ENCODE results near the gene LPCAT1.
"Not testable (repeated sequence)": the region's sequence is repeated elsewhere in the genome, so short reads cannot be mapped to it uniquely, and the experiment has no call there.

The LPCAT1 gene

GRCh38 chr5:1562599-1562998 lies 38.8 kb upstream of the LPCAT1 start:
- in situ Hi-C loops (cut with HindIII; ENCODE audit: low pct_unique_long_range_greater_than_20kb, low sequenced_read_pairs) = no loop called here
- no peak for TF ChIP-seq JUND (IDR thresholded peaks at IDR 0.05; ENCODE audit: low read depth)
- no peak for DNase-seq (ENCODE audit: low read depth in 1 of 2, low spot score in 1 of 2)

- in situ Hi-C loops (cut with HindIII; ENCODE audit: low pct_unique_long_range_greater_than_20kb, low sequenced_read_pairs) = no loop called here
- peak in 1 of 2 experiments; percentile 0 for DNase-seq (ENCODE audit: low read depth in 1 of 2, low spot score in 1 of 2)
- no peak for TF ChIP-seq JUND (IDR thresholded peaks at IDR 0.05; ENCODE audit: low read depth)
Observed at GRCh38 chr5:1561402-1561929, 37.7 kb upstream of the LPCAT1 start.

GRCh38 chr5:1560499-1560898 lies 36.7 kb upstream of the LPCAT1 start:
- DNase-seq (ENCODE audit: low read depth in 1 of 2, low spot score in 1 of 2); in situ Hi-C loops (cut with HindIII; ENCODE audit: low pct_unique_long_range_greater_than_20kb, low sequenced_read_pairs): not testable (repeated sequence)

GRCh38 chr5:1558944-1559343 lies 35.2 kb upstream of the LPCAT1 start:
- in situ Hi-C loops (cut with HindIII; ENCODE audit: low pct_unique_long_range_greater_than_20kb, low sequenced_read_pairs) = no loop called here
- TF ChIP-seq JUND (IDR thresholded peaks at IDR 0.05; ENCODE audit: low read depth) = no peak
- no peak for DNase-seq (ENCODE audit: low read depth in 1 of 2, low spot score in 1 of 2)

- peak in 1 of 2 experiments; percentile 48 for DNase-seq (ENCODE audit: low read depth in 1 of 2, low spot score in 1 of 2)
- no peak for TF ChIP-seq JUND (IDR thresholded peaks at IDR 0.05; ENCODE audit: low read depth)
- in situ Hi-C loops (cut with HindIII; ENCODE audit: low pct_unique_long_range_greater_than_20kb, low sequenced_read_pairs) = no loop called here
Observed at GRCh38 chr5:1557114-1557873, 33.5 kb upstream of the LPCAT1 start.

GRCh38 chr5:1555808-1556731 lies 32.3 kb upstream of the LPCAT1 start:
- no peak for DNase-seq (ENCODE audit: low read depth in 1 of 2, low spot score in 1 of 2)
- TF ChIP-seq JUND (IDR thresholded peaks at IDR 0.05; ENCODE audit: low read depth) = no peak
- in situ Hi-C loops (cut with HindIII; ENCODE audit: low pct_unique_long_range_greater_than_20kb, low sequenced_read_pairs) = no loop called here

GRCh38 chr5:1555011-1555807 lies 31.4 kb upstream of the LPCAT1 start:
- peak; percentile 86 to 97 for DNase-seq (ENCODE audit: low read depth in 1 of 2, low spot score in 1 of 2)
- in situ Hi-C loops (cut with HindIII; ENCODE audit: low pct_unique_long_range_greater_than_20kb, low sequenced_read_pairs) = no loop called here
- TF ChIP-seq JUND (IDR thresholded peaks at IDR 0.05; ENCODE audit: low read depth) = no peak

GRCh38 chr5:1554410-1554967 lies 30.7 kb upstream of the LPCAT1 start:
- DNase-seq (ENCODE audit: low read depth in 1 of 2, low spot score in 1 of 2) = no peak
- in situ Hi-C loops (cut with HindIII; ENCODE audit: low pct_unique_long_range_greater_than_20kb, low sequenced_read_pairs) = no loop called here
- TF ChIP-seq JUND (IDR thresholded peaks at IDR 0.05; ENCODE audit: low read depth) = no peak

GRCh38 chr5:1553539-1554409 lies 30.0 kb upstream of the LPCAT1 start:
- no peak for TF ChIP-seq JUND (IDR thresholded peaks at IDR 0.05; ENCODE audit: low read depth)
- in situ Hi-C loops (cut with HindIII; ENCODE audit: low pct_unique_long_range_greater_than_20kb, low sequenced_read_pairs) = no loop called here
- DNase-seq (ENCODE audit: low read depth in 1 of 2, low spot score in 1 of 2) = no peak

GRCh38 chr5:1552521-1553255 lies 28.9 kb upstream of the LPCAT1 start:
- no peak for DNase-seq (ENCODE audit: low read depth in 1 of 2, low spot score in 1 of 2)
- TF ChIP-seq JUND (IDR thresholded peaks at IDR 0.05; ENCODE audit: low read depth) = no peak
- in situ Hi-C loops (cut with HindIII; ENCODE audit: low pct_unique_long_range_greater_than_20kb, low sequenced_read_pairs) = no loop called here
